MM.1S (cell line): ENCODE results near the gene CHAF1A.

ENCODE experiments used
- CTCF ChIP-seq: fragments of 300-600 bp; sonication (generic); IDR thresholded peaks from 2 replicates; pipeline ENCODE4 v1.5.1; 2016; ENCODE audit warnings: antibody characterized with exemption, low read length, mixed read lengths
- EZH2 ChIP-seq: fragments of 300-600 bp; sonication (generic); optimal IDR thresholded peaks from 2 replicates; pipeline ENCODE3; 2017; ENCODE audit warnings: low read depth, mild to moderate bottlenecking, antibody characterized with exemption, low read length, mixed read lengths
- EZH2phosphoT487 ChIP-seq: fragments of 300-600 bp; sonication (generic); IDR thresholded peaks from 2 replicates; pipeline ENCODE4 v1.6.1; 2018; ENCODE audit warnings: antibody characterized with exemption, low read length

GRCh38 chr19:4457654-4458395, 55.4 kb downstream of the CHAF1A start, which contains the start of gene UBXN6:
- no peak for TF ChIP-seq CTCF
- TF ChIP-seq EZH2phosphoT487 = no peak
- TF ChIP-seq EZH2 = no peak
